Measurements from ENCODE around the gene TEX48.

Gene TEX48
- total RNA-seq: 0 to 0.49 (median 0) reads per million in 4 experiments

- DNase-seq: peak; percentile 33
Observed at GRCh38 chr9:114681594-114682332, at the start of gene TEX48. TEX48 (minus strand) TSS chr9:114682192; CDS start chr9:114671723, 10,469 bp downstream.

DNA sequence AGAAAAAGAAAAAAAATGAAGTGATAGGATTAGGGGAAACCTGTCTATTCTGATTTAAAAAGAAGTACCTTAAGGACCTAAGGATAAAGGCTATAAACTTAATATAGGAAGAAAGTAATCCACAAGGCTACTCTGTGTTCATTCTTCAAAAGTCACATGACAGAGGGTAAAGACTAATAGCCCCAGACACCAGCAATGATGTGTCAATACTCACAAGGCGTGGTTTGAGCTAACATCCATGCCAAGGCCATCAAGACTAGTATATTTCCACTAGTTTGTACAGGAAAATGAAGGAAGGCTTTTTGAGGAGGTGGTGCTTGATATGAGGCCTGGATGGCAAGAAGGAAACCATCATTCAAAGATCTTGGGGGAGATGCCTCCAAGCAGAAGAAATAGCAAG, 49.7 kb upstream of the TEX48 start:
- DNase-seq: no peak

DNA sequence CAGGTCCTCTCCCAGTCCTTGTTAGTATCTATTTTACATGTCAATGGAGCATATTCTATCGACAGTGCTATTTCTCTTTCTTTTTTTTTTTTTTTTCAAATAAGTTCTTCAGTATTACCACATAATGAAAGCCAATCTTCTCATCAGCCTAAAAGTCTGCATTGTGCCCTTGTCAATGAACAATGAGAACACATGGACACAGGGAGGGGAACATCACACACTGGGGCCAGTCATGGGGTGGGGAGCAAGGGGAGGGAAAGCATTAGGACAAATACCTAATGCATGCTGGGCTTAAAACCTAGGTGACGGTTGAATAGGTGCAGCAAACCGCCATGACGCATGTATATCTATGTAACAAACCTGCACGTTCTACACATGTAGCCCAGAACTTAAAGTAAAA, 47.7 kb upstream of the TEX48 start:
- DNase-seq: no peak

- DNase-seq: no peak
Observed at GRCh38 chr9:114725930-114726329, 43.9 kb upstream of the TEX48 start.

DNA sequence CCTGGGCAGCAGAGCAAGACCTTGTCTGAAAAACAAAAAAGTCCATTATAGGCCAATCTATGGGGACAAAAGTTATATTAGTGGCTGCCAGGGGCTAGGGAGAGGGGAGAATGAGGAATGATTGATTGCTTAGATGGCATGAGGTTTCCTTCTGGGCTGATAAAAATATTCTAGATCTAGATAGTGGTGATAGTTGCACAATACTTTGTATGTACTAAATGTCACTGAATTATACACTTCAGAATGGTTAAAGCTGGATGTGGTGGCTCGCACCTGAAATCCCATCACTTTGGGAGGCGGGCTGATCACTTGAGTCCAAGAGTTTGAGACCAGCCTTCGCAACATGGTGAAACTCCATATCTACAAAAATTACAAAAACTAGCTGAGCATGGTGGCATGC, 42.8 kb upstream of the TEX48 start:
- DNase-seq: no peak

- DNase-seq: no peak
Observed at GRCh38 chr9:114723931-114724330, 41.9 kb upstream of the TEX48 start.

GRCh38 chr9:114722937-114723620, 41.1 kb upstream of the TEX48 start:
- DNase-seq: no peak

- no peak for DNase-seq
Observed at GRCh38 chr9:114722081-114722621, 40.2 kb upstream of the TEX48 start.

- no peak for DNase-seq
Observed at GRCh38 chr9:114721491-114722079, 39.6 kb upstream of the TEX48 start.

GRCh38 chr9:114720086-114720676, 38.2 kb upstream of the TEX48 start:
- no peak for DNase-seq

GRCh38 chr9:114719290-114719689, 37.3 kb upstream of the TEX48 start:
- DNase-seq: no peak

GRCh38 chr9:114718801-114719221, 36.8 kb upstream of the TEX48 start:
- no peak for DNase-seq

DNA sequence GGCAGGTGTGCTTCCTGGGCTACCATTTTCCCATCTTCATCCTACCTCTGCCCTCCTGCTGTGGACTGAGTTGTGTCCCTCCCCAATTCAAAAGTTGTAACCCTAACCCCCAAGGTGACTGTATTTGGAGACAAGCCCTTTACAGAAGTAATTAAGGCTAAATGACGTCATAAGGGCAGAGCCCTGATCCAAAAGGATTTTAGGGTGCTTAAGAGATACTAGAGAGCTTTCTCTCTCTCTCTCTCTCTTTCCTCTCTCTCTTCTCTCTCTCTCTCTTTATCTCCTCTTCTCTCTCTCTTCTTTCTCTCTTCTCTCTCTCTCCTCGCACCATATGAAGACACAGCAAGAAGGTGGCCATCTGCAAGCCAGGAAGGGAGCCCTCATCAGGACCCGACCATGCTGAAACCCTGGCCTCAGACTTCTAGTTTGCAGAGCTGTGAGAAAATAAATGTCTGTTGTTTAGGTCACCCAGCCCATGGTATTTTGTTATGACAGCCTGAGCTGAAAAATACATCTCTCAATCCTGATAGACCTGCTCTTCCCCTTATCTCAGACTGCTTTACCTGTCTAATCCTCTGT, 36.0 kb upstream of the TEX48 start:
- DNase-seq: no peak

- no peak for DNase-seq
Observed at GRCh38 chr9:114709636-114710035, 27.6 kb upstream of the TEX48 start.

GRCh38 chr9:114706711-114707110, 24.7 kb upstream of the TEX48 start:
- DNase-seq: no peak

DNA sequence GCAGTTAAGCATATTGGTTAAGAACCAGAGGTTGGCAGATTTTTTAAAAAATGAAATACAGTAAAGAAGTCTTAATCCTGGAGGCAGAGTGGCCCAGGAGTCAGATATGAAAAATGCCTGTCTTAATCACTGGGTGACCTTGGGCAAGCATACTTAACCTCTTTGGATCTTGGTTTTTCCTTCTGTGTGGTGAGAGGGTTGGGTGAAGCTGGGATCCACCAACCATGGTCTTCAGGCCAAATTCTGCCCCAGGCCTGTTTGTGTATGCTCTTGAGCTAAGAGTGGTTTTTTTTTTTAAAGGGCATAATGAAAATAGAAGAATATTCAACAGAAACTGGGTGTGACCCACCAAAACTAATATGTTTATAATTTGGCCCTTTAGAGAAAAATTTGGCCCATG, 20.0 kb upstream of the TEX48 start:
- DNase-seq: no peak

DNA sequence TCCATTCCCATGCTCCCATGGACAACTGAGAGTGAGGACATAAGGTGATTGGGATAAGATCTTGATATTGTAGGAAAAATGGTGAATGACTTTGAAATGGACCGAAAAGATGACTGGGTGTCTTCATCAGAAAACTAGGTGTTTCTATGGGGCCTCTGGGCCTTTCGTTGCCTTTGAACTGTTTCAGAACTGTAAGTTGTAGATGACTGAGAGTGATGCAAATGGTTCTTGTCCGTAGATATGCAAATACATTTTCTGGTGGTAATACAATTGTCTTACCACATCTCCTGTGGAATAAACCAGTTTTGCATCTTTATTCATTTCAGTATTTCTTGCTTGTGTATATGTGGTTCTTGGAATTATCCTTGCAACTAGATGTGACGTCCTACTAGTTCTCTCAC, 16.0 kb upstream of the TEX48 start:
- no peak for DNase-seq

GRCh38 chr9:114696814-114697544, 15.0 kb upstream of the TEX48 start:
- DNase-seq: no peak

GRCh38 chr9:114695948-114696347, 14.0 kb upstream of the TEX48 start:
- DNase-seq: no peak

- DNase-seq: no peak
Observed at GRCh38 chr9:114694719-114695269, 12.8 kb upstream of the TEX48 start.

DNA sequence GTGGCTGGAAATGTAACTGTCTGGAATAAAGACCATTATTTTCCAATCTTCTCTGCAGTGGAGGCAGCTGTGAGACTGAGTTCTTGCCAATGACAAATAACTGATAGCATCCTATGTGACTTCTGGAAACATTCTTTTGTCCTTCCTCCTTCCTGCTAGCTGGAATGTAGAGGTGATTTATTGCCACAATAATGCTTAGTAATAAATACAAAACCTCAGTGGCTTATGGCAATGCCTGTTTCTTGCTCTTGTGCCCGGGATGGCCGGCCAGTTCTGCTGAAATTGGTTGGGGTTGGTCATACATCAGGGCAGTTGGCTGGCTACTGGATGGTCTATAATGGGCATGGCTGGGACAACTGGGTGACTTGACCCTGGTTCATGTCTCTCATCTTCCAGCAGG, 12.2 kb upstream of the TEX48 start:
- DNase-seq: no peak

Data from effector CD8-positive, alpha-beta T cell (primary cell).